ENCODE measurements around the gene IGFBPL1. TPM values are rescaled to one million over a fixed set of nuclear protein-coding genes. Genes with fewer than 3 reads are reported as not detected.

The IGFBPL1 gene
- total and polyA plus RNA-seq, 2 of the 8 experiments (the other 6 are each of a cell fraction or from before 2014, with no cell fraction given) = 31.3 to 33.8 TPM

GRCh38 chr9:38390851-38391250, 33.4 kb downstream of the IGFBPL1 start (continued):
- TF ChIP-seq HDAC2 (IDR thresholded peaks at IDR 0.05; ENCODE audit: borderline replicate concordance in 1 of 2, low read depth in 2 of 2, low read length in 2 of 2) (no peak), POLR2A (IDR thresholded peaks at IDR 0.05; ENCODE audit: control extremely low read depth in 1 of 2, low read depth in 2 of 2, low read length in 2 of 2) (no peak), KDM1A (IDR thresholded peaks at IDR 0.05; ENCODE audit: borderline replicate concordance, low read length) (no peak), SAP30 (IDR thresholded peaks at IDR 0.05; ENCODE audit: insufficient read depth, insufficient replicate concordance, low read length) (no peak), KDM5A (IDR thresholded peaks at IDR 0.05; ENCODE audit: low read length) (no peak), CHD2 (IDR thresholded peaks at IDR 0.05; ENCODE audit: low read length) (no peak)

All from H1 (cell line).